GM21619 (cell line): ENCODE results near the gene PYURF.
A peak's percentile ranks its signal among the peaks of the same experiment; 100 is the strongest.
"Not testable (repeated sequence)": the region's sequence is repeated elsewhere in the genome, so short reads cannot be mapped to it uniquely, and the experiment has no call there.

Experiments
- ATAC-seq: cut with Tn5 transposase; IDR thresholded peaks from one replicate; pipeline ENCODE4 v1.9.1; 2021; ENCODE audit not compliant: unreplicated experiment

The PYURF gene, protein sequence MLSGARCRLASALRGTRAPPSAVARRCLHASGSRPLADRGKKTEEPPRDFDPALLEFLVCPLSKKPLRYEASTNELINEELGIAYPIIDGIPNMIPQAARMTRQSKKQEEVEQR

GRCh38 chr4:88523325-88524129 is at the start of gene PYURF:
Gene PYURF, minus strand, starts transcription at chr4:88523776. Its CDS starts 76 bp downstream, at chr4:88523700.
- ATAC-seq = peak; percentile 72

DNA sequence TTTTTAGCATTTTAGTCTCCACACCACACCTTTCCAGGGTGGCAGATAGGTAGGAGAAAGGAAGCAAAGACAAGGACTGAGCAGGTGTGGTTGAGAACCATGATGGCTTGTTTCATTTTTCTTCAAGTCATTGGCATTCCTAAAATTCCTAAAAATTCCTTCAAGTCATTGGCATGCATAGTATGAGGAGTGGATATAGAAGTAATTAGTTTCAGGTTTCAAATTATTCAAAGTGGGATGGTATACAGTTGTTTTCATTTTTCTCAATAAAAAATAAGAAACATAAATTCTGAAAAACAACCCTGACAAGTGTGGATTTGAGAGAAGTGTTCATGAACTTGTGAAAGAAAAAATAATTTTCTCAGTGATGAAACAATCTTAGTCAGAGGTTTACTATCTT is 46.4 kb upstream of the PYURF start:
- ATAC-seq = no peak

DNA sequence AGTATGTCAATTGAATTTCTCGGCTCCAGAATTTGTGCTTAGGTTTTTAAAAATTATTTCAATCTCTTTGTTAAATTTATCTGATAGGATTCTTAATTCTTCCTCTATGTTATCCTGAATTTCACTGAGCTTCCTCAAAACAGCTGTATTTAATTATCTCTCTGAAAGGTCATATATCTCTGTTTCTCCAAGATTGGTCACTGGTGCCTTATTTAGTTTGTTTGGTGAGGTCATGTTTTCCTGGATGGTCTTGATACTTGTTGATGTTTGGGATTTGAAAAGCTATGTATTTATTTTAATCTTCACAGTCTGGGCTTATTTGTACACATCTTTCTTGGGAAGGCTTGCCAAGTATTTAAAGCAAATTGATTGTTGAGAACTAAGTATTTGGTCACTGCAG is 44.0 kb upstream of the PYURF start:
- ATAC-seq = no peak

DNA sequence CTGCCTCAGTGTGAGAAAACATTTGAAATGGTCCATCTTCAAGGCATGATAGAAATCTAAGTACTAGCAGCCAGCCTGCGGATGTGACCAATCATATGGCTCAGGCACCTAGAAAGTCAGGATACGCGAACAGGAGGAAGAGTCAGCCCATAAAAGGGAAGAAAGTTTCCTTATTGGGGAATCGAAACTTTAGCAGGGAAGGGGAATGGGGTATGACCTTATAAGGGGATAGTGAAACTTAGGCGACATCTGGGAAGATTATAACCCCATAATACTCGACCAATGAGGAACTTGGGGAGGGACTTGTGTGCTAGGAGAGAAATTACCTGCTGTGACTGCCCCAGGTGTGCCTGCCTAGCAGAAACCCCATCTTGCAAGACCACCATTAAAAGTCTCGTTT is 26.2 kb upstream of the PYURF start:
- ATAC-seq = no peak

DNA sequence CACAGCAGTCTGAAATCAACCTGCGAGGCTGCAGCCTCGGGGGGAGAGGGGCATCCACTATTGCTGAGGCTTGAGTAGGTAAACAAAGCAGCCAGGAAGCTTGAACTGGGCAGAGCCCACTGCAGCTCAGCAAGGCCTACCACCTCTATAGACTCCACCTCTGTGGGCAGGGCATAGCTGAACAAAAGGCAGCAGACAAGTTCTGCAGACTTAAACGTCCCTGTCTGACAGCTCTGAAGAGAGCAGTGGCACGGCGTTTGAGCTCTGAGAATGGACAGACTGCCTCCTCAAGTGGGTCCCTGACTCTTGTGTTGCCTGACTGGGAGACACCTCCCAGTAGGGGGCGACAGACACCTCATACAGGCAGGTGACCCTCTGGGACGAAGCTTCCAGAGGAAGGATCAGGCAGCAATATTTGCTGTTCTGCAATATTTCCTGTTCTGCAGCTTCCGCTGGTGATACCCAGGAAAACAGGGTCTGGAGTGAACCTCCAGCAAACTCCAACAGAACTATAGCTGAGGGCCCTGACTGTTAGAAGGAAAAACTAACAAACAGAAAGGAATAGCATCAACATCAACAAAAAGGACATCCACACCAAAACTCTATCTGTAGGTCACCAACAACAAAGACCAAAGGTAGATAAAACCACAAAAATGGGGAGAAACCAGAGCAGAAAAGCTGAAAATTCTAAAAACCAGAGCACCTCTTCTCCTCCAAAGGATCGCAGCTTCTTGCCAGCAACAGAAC is 15.9 kb upstream of the PYURF start:
- not testable (repeated sequence) for ATAC-seq

DNA sequence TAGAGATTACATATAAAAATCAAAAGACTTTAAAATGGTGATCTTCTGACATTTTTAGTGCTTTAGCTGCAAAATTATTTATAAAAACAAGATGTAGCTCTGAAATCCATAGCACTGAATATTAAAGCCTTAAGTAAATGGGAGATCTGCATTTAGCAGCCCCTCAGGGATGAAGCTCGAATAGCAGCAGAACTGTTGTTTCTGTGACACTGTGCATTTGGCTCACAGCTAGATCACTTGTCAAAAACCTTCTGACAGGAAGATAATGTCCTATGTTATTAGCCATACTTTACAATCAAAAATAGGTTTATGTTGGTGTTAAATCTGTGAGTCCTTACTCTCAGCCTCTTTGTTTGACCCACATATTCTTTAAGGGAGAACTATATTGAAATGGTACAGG is 14.1 kb upstream of the PYURF start:
- no peak for ATAC-seq

DNA sequence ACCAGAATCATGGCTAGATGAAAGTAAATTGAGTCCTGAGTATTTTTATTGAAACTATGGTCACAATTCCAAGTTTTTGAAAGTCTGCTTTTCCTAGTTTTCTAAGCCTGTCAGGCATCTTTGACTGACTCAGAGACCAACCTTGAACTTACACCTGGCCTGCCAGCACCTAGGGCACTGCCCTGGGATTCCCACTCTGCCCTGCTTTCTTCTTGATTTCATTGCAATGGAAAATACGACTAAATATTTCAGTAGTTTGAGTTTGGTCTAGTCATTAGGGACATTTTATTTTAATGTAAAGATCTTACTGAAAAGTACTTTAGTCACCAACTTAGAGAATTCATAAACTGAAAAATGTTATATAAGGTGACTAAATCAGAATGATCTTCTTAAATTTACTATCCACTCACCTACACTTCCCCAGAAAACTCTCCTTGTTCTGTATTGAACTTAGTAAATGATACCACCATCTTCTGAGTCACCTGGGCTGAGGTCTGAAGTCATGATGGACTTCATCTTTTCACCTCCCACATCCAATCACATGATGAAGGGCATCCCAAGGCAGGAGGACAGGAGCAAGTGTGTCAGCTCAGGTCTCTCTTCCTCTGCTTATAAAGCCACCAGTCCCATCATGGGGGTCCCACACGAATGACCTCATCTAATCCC is 11.6 kb upstream of the PYURF start:
- no peak for ATAC-seq

DNA sequence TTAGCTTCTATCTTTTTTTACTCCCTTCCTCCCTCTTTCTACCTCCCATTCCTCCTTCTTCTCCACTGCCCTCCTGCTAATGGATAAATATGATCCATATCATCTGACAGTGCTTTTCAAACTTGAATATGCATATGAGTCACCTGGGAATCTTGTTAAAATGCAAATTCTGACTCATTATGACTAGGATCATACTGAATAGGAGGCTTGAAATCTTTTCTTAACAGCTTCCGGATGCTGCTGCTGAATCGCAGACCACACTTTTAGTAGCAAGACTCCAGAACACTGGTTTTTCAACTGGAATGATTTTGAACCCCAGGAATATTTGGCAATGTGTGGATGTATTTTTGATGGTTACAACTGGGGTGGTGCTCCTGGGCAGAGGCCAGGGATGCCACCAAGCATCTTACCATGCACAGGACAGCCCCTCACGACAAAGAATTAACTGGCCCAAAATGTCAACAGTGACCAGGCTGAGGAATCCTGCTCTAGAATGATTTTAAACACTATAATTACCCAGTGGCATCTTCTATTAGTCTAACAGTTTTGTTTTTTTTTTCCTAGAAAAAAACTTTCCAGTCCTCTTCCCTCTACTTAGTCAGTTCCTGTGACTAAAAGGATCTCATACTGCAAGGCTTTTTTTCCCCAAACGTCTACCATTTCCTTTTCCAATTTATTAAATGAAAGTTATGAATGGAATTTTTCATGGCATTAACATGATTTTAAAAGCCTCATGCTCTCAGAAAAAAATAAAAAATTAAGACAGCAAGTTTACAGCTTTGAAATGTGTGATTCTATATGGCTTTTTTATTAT is 10.6 kb upstream of the PYURF start:
- no peak for ATAC-seq

DNA sequence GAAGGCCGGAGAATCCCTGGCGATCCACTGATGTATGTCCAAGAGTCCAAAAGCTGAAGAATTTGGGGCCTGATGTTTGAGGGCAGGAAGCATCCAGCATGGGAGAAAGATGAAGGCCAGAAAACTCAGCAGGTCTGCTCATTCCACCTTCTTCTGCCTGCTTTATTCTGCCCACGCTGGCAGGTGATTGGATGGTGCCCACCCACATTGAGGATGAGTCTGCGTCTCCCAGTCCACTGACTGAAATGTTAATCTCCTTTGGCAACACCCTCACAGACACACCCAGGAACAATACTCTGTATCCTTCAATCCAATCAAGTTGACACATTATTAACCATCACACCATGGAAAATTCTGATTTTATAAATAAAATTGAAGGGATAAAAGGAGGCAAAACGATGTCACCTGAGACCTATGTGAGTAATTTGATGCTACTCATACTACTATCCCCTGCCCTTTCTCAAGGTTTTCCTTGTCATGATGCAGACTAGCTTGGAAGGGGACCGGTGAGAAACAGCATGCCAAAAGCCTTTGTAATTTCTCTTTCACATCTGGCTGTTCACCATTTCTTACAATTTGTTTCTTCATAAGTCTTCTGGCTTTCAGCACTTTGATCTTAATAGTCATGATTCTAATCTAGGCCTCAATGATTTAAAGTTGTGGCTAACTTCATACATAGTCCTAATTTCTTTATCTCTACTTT is 9.7 kb upstream of the PYURF start:
- no peak for ATAC-seq

- no peak for ATAC-seq
Measured at GRCh38 chr4:88531549-88531948, 8.0 kb upstream of the PYURF start.

GRCh38 chr4:88528861-88529260 is 5.3 kb upstream of the PYURF start:
- no peak for ATAC-seq

DNA sequence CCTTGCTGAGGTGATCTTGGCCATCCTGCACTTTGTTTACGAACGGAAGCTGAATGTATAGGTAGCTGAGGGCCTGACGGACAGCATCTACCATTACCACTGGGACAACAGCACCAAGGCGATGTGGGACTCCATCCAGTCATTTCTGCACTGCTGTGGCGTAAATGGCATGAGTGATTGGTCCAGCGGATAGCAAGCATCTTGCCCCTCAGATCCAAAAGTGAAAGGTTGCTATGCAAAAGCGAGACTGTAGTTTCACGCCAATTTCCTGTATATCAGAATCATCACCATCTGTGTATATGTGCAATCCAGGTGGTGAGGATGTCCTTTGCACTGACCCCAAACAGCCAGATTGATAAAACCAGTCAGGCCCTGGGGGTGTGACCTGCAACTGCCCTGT is 4.2 kb upstream of the PYURF start:
- ATAC-seq = peak; percentile 44

DNA sequence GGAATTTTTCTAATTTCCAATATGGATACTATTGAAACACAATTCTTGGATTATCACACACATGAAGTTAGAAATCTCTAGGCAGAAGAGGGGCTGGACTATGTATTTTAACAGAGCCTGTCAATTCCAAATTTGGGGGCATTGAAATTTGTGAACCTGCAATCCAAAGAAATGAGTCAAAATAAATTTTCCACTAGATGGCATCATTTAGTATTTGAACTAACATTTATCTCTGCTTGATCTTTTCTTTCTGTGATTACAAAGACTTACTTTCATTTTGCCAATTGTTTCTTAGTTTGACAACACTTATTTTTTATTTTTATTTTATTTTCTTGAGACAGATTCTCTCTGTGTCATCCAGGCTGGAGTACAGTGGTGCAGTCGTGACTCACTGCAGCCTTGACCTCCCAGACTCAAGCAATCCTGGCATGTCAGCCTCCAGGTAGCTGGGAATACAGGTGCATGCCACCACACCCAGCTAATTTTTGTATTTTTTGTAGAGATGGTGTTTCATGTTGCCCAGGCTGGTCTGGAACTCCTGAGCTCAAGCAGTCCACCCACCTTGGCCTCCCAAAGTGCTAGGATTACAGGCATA is 2.7 kb upstream of the PYURF start:
- ATAC-seq = no peak

- no peak for ATAC-seq
Measured at GRCh38 chr4:88524171-88524570, 595 bp upstream of the PYURF start.

DNA sequence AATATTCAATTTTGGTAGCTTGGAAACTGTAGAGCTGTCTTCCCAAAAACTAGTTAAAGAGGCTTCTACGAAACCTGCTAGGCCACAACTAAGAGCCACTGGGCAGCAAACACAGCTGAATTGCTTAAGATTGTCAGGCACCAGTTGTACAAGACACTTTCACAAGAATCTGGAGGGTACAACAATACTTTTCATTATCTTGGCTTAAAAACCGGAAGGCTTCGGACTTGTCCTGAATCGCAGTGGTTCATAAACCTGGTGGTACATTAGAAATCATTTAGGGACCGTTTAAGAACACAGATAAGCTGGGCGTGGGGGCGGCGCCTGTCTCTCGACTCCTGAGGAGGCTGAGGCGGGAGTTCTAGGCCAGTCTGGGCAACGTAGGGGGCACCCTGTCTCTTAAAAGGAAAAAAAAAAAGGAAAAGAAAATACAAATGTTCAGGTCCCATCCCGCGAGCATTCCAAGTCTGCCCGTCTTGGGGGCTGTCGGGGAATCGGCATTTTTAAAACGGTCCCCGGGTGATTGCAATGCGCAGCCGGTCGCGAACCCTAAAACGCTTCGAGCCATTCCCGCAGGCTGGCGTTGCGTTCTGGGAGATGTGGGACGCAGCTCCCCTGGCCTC is 763 bp downstream of the PYURF start:
- no peak for ATAC-seq

GRCh38 chr4:88518911-88519310 is 4.7 kb downstream of the PYURF start:
- ATAC-seq = no peak

DNA sequence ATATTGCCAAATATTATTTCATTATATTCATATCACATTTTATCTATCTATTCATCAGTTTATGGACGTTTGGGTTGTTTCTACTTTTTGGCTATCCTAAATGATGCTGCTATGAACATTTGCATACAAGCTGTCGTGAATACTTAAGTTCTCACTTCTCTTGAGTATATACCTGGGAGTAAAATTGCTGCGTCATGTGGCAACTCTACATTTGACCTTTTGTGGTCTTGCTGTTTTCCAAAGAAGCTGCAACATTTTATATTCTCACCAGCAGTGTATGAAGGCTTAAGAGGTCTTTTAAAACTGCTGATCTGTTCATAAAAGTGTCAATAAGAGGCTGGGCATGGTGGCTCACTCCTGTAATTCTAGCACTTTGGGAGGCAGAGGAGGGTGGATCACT is 5.8 kb downstream of the PYURF start:
- no peak for ATAC-seq

DNA sequence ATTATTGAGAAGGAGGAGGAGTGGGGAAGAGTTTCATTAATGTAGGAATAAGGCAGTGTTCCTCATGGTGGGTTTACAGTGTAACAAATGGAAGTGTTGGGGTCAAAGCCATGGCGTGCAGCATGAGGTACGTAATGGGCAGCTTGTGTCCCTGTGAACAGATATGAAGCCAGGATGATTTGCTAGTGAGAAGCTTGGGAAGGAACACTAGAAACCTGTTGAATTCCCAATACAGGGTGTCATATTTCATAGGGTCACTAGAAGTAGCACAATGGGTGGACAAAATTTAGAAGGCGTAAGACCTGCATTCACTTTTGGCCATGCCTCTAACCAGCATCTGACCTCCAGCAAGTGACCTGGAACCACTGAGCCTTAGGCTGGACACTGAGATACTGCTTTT is 6.8 kb downstream of the PYURF start:
- ATAC-seq = no peak
